Measurements from ENCODE around the gene RAPGEF1. TPM values are rescaled to one million over a fixed set of nuclear protein-coding genes. Genes with fewer than 3 reads are reported as not detected.

The RAPGEF1 gene
- total and polyA plus RNA-seq, 2 of the 13 experiments (the other 11 are each of a cell fraction or from before 2014, with no cell fraction given), result 21.2 to 38.9 TPM

- peak; percentile 79 for TF ChIP-seq ZFP91 (CRISPR knock-in tag; IDR thresholded peaks at IDR 0.05; ENCODE audit: borderline replicate concordance)
- TF ChIP-seq NR2F6 (IDR thresholded peaks at IDR 0.05), result peak; percentile 62; the same call in 1 of the 2 replicates
- peak; percentile 78 for TF ChIP-seq NR2F6 (CRISPR knock-in tag; IDR thresholded peaks at IDR 0.05)
- TF ChIP-seq SRSF1 (optimal IDR thresholded peaks at IDR 0.05; ENCODE audit: low read depth, low read length), result no peak
- TF ChIP-seq, protein P1, sequence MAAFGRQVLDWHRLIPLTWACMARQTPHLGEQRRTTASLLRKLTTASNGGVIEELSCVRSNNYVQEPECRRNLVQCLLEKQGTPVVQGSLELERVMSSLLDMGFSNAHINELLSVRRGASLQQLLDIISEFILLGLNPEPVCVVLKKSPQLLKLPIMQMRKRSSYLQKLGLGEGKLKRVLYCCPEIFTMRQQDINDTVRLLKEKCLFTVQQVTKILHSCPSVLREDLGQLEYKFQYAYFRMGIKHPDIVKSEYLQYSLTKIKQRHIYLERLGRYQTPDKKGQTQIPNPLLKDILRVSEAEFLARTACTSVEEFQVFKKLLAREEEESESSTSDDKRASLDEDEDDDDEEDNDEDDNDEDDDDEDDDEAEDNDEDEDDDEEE (CRISPR knock-in tag; IDR thresholded peaks at IDR 0.05), result no peak
- peak; percentile 98 for TF ChIP-seq HDAC2 (CRISPR knock-in tag; IDR thresholded peaks at IDR 0.05)
- TF ChIP-seq ZBTB43 (CRISPR knock-in tag; conservative IDR thresholded peaks at IDR 0.05), result peak; percentile 8; the same call in 1 of the 2 replicates
- TF ChIP-seq ZFP36 (IDR thresholded peaks at IDR 0.05; ENCODE audit: borderline replicate concordance, low read depth, low read length, partially characterized antibody), result peak; percentile 6
- TF ChIP-seq TBX2 (CRISPR knock-in tag; IDR thresholded peaks at IDR 0.05; ENCODE audit: borderline replicate concordance), result peak; percentile 83
- TF ChIP-seq ZNF3 (CRISPR knock-in tag; IDR thresholded peaks at IDR 0.05), result peak; percentile 100
These were observed 4.4 kb downstream of the RAPGEF1 start (continued) for GRCh38 chr9:131735238-131736128.
